GM21367 (cell line): ENCODE measurements around the gene AXL.

ENCODE experiments used
- ATAC-seq: cut with Tn5 transposase; IDR thresholded peaks from one replicate; pipeline ENCODE4 v1.9.1; 2021; ENCODE audit not compliant: unreplicated experiment

Gene AXL

GRCh38 chr19:41305927-41306793 is 87.1 kb downstream of the AXL start:
- ATAC-seq: no peak

GRCh38 chr19:41307090-41307875 is 88.3 kb downstream of the AXL start:
- ATAC-seq: no peak

GRCh38 chr19:41307954-41308449 is 89.0 kb downstream of the AXL start:
- no peak for ATAC-seq

- no peak for ATAC-seq
Observed at GRCh38 chr19:41308450-41309179, 89.6 kb downstream of the AXL start.

- ATAC-seq: no peak
Observed at GRCh38 chr19:41309180-41310032, 90.4 kb downstream of the AXL start.

- peak; percentile 41 for ATAC-seq
Observed at GRCh38 chr19:41310033-41310831, 91.2 kb downstream of the AXL start, which contains the start of gene CCDC97. Gene CCDC97 (plus strand): TSS chr19:41310172. CDS start chr19:41310311, 139 bp downstream.

- no peak for ATAC-seq
Observed at GRCh38 chr19:41311072-41311471, 92.0 kb downstream of the AXL start.
